ENCODE measurements around the gene HPSE2.

GRCh38 chr10:99143651-99144050 lies 92.0 kb downstream of the HPSE2 start:
- TF ChIP-seq, protein P1, sequence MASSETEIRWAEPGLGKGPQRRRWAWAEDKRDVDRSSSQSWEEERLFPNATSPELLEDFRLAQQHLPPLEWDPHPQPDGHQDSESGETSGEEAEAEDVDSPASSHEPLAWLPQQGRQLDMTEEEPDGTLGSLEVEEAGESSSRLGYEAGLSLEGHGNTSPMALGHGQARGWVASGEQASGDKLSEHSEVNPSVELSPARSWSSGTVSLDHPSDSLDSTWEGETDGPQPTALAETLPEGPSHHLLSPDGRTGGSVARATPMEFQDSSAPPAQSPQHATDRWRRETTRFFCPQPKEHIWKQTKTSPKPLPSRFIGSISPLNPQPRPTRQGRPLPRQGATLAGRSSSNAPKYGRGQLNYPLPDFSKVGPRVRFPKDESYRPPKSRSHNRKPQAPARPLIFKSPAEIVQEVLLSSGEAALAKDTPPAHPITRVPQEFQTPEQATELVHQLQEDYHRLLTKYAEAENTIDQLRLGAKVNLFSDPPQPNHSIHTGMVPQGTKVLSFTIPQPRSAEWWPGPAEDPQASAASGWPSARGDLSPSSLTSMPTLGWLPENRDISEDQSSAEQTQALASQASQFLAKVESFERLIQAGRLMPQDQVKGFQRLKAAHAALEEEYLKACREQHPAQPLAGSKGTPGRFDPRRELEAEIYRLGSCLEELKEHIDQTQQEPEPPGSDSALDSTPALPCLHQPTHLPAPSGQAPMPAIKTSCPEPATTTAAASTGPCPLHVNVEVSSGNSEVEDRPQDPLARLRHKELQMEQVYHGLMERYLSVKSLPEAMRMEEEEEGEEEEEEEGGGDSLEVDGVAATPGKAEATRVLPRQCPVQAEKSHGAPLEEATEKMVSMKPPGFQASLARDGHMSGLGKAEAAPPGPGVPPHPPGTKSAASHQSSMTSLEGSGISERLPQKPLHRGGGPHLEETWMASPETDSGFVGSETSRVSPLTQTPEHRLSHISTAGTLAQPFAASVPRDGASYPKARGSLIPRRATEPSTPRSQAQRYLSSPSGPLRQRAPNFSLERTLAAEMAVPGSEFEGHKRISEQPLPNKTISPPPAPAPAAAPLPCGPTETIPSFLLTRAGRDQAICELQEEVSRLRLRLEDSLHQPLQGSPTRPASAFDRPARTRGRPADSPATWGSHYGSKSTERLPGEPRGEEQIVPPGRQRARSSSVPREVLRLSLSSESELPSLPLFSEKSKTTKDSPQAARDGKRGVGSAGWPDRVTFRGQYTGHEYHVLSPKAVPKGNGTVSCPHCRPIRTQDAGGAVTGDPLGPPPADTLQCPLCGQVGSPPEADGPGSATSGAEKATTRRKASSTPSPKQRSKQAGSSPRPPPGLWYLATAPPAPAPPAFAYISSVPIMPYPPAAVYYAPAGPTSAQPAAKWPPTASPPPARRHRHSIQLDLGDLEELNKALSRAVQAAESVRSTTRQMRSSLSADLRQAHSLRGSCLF (CRISPR knock-in tag; IDR thresholded peaks at IDR 0.05; ENCODE audit: borderline replicate concordance): no peak
- TF ChIP-seq, protein P2, sequence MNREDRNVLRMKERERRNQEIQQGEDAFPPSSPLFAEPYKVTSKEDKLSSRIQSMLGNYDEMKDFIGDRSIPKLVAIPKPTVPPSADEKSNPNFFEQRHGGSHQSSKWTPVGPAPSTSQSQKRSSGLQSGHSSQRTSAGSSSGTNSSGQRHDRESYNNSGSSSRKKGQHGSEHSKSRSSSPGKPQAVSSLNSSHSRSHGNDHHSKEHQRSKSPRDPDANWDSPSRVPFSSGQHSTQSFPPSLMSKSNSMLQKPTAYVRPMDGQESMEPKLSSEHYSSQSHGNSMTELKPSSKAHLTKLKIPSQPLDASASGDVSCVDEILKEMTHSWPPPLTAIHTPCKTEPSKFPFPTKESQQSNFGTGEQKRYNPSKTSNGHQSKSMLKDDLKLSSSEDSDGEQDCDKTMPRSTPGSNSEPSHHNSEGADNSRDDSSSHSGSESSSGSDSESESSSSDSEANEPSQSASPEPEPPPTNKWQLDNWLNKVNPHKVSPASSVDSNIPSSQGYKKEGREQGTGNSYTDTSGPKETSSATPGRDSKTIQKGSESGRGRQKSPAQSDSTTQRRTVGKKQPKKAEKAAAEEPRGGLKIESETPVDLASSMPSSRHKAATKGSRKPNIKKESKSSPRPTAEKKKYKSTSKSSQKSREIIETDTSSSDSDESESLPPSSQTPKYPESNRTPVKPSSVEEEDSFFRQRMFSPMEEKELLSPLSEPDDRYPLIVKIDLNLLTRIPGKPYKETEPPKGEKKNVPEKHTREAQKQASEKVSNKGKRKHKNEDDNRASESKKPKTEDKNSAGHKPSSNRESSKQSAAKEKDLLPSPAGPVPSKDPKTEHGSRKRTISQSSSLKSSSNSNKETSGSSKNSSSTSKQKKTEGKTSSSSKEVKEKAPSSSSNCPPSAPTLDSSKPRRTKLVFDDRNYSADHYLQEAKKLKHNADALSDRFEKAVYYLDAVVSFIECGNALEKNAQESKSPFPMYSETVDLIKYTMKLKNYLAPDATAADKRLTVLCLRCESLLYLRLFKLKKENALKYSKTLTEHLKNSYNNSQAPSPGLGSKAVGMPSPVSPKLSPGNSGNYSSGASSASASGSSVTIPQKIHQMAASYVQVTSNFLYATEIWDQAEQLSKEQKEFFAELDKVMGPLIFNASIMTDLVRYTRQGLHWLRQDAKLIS (CRISPR knock-in tag; IDR thresholded peaks at IDR 0.05): no peak
- TF ChIP-seq KLF13 (CRISPR knock-in tag; IDR thresholded peaks at IDR 0.05) (no peak), CTCF (CRISPR knock-in tag; IDR thresholded peaks at IDR 0.05) (no peak), SETDB1 (CRISPR knock-in tag; IDR thresholded peaks at IDR 0.05; ENCODE audit: borderline replicate concordance) (no peak), ATF4 (CRISPR knock-in tag; IDR thresholded peaks at IDR 0.05) (no peak), CBX5 (CRISPR knock-in tag; IDR thresholded peaks at IDR 0.05; ENCODE audit: borderline replicate concordance) (no peak), FOXO4 (CRISPR knock-in tag; conservative IDR thresholded peaks at IDR 0.05) (no peak), SP1 (IDR thresholded peaks at IDR 0.05) (no peak), SP1 (CRISPR knock-in tag; IDR thresholded peaks at IDR 0.05) (no peak), HMGXB3 (CRISPR knock-in tag; IDR thresholded peaks at IDR 0.05; ENCODE audit: borderline replicate concordance) (no peak), KDM1A (CRISPR knock-in tag; IDR thresholded peaks at IDR 0.05) (no peak)
